UCSD-AML1 (cell line): ENCODE measurements around the gene AVL9.
"Not testable (repeated sequence)": the region's sequence is repeated elsewhere in the genome, so short reads cannot be mapped to it uniquely, and the experiment has no call there.

ENCODE experiments used
- DNase-seq: peaks from one replicate; lab custom pipeline; 2025; ENCODE audit not compliant: unreplicated experiment; lab: John Stamatoyannopoulos, UW

Gene AVL9

GRCh38 chr7:32494946-32495297 lies 367 bp upstream of the AVL9 start:
- DNase-seq, result no peak

- DNase-seq, result no peak
These were observed 944 bp downstream of the AVL9 start for GRCh38 chr7:32496052-32496813.

GRCh38 chr7:32499755-32500154 lies 4.5 kb downstream of the AVL9 start:
- not testable (repeated sequence) for DNase-seq

GRCh38 chr7:32500216-32500615 lies 4.9 kb downstream of the AVL9 start:
- DNase-seq, result not testable (repeated sequence)

- no peak for DNase-seq
These were observed 5.6 kb downstream of the AVL9 start for GRCh38 chr7:32500922-32501341.

- no peak for DNase-seq
These were observed 6.2 kb downstream of the AVL9 start for GRCh38 chr7:32501522-32501921.

GRCh38 chr7:32502728-32503127 lies 7.4 kb downstream of the AVL9 start:
- DNase-seq, result no peak

GRCh38 chr7:32506266-32507054 lies 11.2 kb downstream of the AVL9 start:
- DNase-seq, result no peak

- no peak for DNase-seq
These were observed 12.1 kb downstream of the AVL9 start for GRCh38 chr7:32507414-32507813.

- DNase-seq, result no peak
These were observed 16.5 kb downstream of the AVL9 start for GRCh38 chr7:32511791-32512190.

- DNase-seq, result no peak
These were observed 17.9 kb downstream of the AVL9 start for GRCh38 chr7:32513210-32513609.

- no peak for DNase-seq
These were observed 20.7 kb downstream of the AVL9 start for GRCh38 chr7:32515890-32516550.

GRCh38 chr7:32516551-32517100 lies 21.3 kb downstream of the AVL9 start:
- no peak for DNase-seq

GRCh38 chr7:32518534-32519140 lies 23.3 kb downstream of the AVL9 start:
- no peak for DNase-seq

GRCh38 chr7:32519763-32520162 lies 24.5 kb downstream of the AVL9 start:
- DNase-seq, result no peak

- DNase-seq, result no peak
These were observed 27.6 kb downstream of the AVL9 start for GRCh38 chr7:32522746-32523530.

GRCh38 chr7:32524631-32525030 lies 29.3 kb downstream of the AVL9 start:
- no peak for DNase-seq

GRCh38 chr7:32525839-32526238 lies 30.6 kb downstream of the AVL9 start:
- no peak for DNase-seq

- no peak for DNase-seq
These were observed 36.1 kb downstream of the AVL9 start for GRCh38 chr7:32531402-32531801.

- DNase-seq, result no peak
These were observed 36.8 kb downstream of the AVL9 start for GRCh38 chr7:32532086-32532485.
